Epidermal melanocyte (primary cell): ENCODE measurements around the gene PARP1.
A peak's percentile ranks its signal among the peaks of the same experiment; 100 is the strongest.

Source experiments
- DNase-seq: peaks from one replicate; pipeline ENCODE4 v3.0.0; 2011; ENCODE audit warnings: low spot score; ENCODE audit not compliant: insufficient read length

The PARP1 gene

DNA sequence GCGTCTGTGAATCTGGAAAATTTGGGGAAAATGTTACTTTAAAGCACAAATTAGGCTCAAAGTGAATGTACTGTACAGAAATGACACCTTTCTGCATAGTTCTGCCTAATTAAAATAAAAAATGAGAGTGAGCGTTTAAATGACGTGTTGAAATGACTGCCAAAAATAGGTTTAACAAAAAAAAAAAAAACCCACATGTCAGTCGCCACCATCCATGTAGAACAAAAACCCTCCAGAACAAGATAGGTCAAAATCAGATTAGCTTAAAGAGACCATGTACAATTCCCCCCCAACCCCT lies 745 bp downstream of the PARP1 start:
- DNase-seq, result no peak

DNA sequence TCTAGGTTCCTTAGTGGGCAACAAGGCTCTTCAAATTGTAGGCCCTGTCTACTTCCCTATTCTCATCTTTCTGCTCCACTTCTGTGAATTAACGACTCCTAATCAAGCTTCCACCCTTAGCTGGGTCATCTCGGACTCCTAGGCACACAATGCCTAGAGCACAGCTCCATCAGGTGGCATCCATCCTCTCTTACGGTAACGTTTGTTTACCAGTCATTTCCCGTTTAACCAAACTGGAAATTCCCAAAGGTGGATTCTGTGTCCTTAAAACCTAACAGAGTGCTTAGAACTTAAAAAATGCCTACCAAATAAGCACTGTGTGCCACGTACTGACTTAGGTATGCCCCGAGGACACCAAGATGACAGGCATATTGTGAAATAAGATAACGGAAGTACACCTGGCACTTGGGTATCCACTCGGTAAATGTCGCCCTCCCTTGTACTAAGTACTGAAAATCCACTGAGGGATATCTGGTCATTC lies 1.5 kb downstream of the PARP1 start:
- no peak for DNase-seq

- DNase-seq, result no peak
These were observed 2.4 kb downstream of the PARP1 start for GRCh38 chr1:226405411-226405988.

DNA sequence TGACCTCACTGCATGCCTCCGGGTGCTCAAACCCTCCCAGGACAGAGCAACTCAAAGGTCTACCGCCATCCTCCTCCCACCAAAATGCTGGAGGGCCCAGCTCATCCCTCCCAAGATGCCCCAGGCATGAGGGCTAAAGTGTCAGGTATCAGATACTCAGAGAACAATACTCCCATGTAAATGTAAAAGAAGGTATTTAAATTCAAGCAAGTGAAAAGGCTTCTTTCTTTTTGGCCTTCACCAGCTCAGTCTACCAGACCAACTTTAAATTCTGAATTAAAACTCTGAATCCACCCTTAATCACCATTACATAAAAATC lies 3.0 kb downstream of the PARP1 start:
- DNase-seq, result no peak

- no peak for DNase-seq
These were observed 3.6 kb downstream of the PARP1 start for GRCh38 chr1:226404063-226404903.

DNA sequence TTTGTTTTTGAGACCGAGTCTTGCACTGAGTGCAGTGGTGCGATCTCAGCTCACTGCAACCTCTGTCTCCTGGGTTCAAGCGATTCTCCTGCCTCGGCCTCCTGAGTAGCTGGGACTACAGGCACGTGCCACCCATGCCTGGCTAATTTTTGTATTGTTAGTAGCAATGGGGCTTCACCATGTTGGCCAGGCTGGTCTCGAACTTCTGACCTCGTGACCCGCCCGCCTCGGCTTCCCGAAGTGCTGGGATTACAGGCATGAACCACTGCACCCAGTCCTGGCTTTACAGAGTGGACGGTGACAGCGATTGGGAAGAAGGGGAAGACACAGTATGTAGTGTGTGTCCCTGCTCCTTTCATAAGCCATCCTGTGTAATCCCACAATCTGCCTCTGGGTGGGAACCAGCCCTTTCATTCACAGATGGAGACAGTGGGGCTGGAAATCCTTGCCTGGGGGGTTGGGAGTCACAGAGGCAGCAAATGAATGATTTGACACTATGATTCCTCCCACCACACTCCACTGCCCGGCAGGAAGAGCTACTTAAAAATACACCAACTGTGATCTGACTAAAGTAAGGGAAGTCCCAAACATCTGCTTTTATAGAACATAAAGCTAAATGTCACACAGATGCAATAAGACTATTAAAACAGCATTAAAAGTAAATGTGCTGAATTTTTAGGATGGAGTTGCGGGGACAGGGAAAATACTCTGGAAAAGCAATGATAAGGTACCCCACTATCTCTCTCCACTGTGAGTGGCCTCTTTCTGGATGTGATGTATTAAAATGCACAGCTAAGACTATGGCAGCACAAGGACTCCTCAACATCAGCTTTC lies 4.5 kb downstream of the PARP1 start:
- peak; percentile 78 for DNase-seq

GRCh38 chr1:226402739-226403165 lies 5.1 kb downstream of the PARP1 start:
- no peak for DNase-seq

DNA sequence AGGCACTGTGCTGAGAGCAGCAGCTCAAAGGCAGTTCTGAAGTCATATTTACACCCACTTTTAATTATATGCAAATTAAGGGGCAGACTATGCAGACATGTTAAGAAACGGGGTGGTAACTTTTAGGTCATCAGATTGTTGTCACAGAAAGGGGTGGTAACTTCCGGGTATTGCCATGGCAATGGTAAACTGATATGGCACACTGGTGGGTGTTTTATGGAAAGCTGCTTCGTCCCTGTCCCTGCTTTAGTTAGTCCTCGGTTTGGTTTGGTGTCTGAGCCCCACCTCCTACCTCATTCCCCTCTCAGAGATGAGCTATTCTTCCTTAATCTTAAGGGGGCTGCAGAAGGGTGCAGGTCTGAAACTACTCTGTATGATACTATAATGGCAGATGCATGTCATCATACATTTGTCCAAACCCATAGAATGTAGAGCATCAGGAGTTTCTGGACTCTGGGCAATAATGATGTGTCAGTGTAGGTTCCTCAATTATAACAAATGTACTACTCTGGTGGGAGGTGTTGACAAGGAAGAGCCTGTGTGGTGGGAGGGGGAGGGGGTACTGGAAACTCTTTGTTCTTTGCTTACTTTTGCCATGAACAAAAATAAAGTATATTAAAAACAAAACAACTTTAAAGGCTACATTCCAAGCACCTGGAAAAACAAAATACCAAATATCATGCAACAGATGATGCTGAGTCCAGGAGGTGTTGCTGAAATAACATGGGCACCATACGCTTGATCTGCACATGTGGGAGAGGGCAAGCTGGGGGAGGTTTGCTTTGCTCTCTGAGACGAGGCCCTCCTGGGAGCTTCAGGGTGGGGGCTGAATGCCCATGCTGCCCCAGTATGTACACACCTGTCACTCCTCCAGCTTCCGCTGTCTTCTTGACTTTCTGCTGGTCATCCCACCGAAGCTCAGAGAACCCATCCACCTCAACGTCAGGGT lies 6.3 kb downstream of the PARP1 start:
- no peak for DNase-seq

GRCh38 chr1:226400519-226401354 lies 7.2 kb downstream of the PARP1 start:
- no peak for DNase-seq

- no peak for DNase-seq
These were observed 9.8 kb downstream of the PARP1 start for GRCh38 chr1:226397955-226398636.

GRCh38 chr1:226397011-226397926 lies 10.6 kb downstream of the PARP1 start:
- DNase-seq, result no peak

DNA sequence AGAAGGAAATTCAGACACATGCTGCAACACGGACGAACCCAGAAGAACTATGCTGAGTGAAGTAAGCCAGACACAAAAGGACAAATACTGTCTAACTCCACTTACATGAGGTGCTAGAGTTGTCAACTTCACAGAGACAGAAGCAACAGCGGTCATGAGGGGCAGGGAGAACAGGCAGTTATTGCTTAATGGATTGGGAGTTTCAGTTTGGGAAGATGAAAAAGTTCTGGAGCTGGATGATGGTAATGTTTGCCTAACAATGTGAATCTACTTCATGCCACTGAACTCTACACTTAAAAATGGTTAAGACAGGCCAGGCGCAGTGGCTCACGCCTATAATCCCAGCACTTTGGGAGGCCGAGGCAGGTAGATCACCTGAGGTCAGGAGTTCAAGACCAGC lies 12.1 kb downstream of the PARP1 start:
- no peak for DNase-seq

- DNase-seq, result no peak
These were observed 13.4 kb downstream of the PARP1 start for GRCh38 chr1:226394462-226394861.

DNA sequence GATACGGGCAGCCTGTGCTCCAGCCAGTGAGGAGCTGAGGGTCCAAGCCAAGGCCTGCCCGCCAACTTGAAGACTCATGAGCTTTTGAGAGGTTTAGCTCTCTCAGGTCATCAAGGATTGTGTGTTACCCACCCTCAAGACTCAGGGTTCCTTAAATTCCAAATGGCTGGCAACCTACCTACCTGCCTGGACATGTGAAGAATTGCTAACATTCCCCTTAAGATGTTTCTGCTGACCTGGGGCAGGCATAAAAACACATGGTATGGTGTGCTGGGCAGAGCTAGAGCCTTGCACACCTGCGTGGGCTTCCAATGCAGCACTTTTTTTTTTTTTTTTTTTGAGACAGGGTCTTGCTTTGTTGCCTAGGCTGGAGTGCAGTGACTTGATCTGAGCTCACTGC lies 17.2 kb downstream of the PARP1 start:
- DNase-seq, result no peak

- DNase-seq, result no peak
These were observed 19.8 kb downstream of the PARP1 start for GRCh38 chr1:226388131-226388530.

- DNase-seq, result no peak
These were observed 23.2 kb downstream of the PARP1 start for GRCh38 chr1:226384717-226385116.

GRCh38 chr1:226384040-226384439 lies 23.9 kb downstream of the PARP1 start:
- DNase-seq, result no peak

- DNase-seq, result no peak
These were observed 25.9 kb downstream of the PARP1 start for GRCh38 chr1:226382030-226382429.
